Activated B cell treated with CpG ODN at 0.5 μM for 24 hours (primary cell): Measurements from ENCODE around the gene MSMP. TPM values are rescaled to one million over a fixed set of nuclear protein-coding genes. Genes with fewer than 3 reads are reported as not detected.

Source experiments
- ATAC-seq: fragments of 200-7000 bp; cut with Tn5 transposase; one replicate; pipeline ENCODE4 v1.10.0; 2021; ENCODE audit warnings: low read depth, mild to moderate bottlenecking, moderate library complexity
- CTCF ChIA-PET: fragments of 350-600 bp; sonication (Branson Sonifier 250); formaldehyde crosslinking; loops from one replicate; lab custom pipeline; 2021; ENCODE audit warnings: antibody characterized with exemption; lab: Charles Lee
- POLR2A ChIA-PET: fragments of 350-600 bp; sonication (Branson Sonifier 250); formaldehyde crosslinking; loops from one replicate; lab custom pipeline; 2021; ENCODE audit warnings: antibody characterized with exemption; lab: Charles Lee
- DNase-seq: peaks from one replicate; pipeline ENCODE4 v3.0.0; 2022
- H3K27ac Mint-ChIP-seq: one replicate; pipeline ENCODE4 v1.8.0; 2020; ENCODE audit warnings: mixed read lengths
- H3K27me3 Mint-ChIP-seq: one replicate; pipeline ENCODE4 v1.8.0; 2021; ENCODE audit warnings: mixed read lengths
- H3K36me3 Mint-ChIP-seq: one replicate; pipeline ENCODE4 v1.8.0; 2021; ENCODE audit warnings: low read depth, mixed read lengths
- H3K4me1 Mint-ChIP-seq: one replicate; pipeline ENCODE4 v1.8.0; 2021; ENCODE audit warnings: mixed read lengths
- H3K4me3 Mint-ChIP-seq: one replicate; pipeline ENCODE4 v1.8.0; 2020; ENCODE audit warnings: mild to moderate bottlenecking, mixed read lengths
- H3K9me3 Mint-ChIP-seq: one replicate; pipeline ENCODE4 v1.8.0; 2020; ENCODE audit warnings: mixed read lengths
- intact Hi-C: fragments of 100-400 bp; cut with micrococcal nuclease; formaldehyde crosslinking; loops from one replicate; pipeline ENCODE4 v1.15.1; 2024
- total RNA-seq: library from RNA; stranded (reverse); gene quantifications from 2 replicates; pipeline ENCODE4 v1.2.3, GENCODE V29; 2022
- TF ChIP-seq, protein P1 (sequence below): fragments of 200-600 bp; IDR thresholded peaks from one replicate; pipeline ENCODE4 v1.8.0; 2022; ENCODE audit warnings: antibody characterized with exemption, mild to moderate bottlenecking

The MSMP gene
- total RNA-seq, 1 donor from 2014 or later = 1.2 TPM

DNA sequence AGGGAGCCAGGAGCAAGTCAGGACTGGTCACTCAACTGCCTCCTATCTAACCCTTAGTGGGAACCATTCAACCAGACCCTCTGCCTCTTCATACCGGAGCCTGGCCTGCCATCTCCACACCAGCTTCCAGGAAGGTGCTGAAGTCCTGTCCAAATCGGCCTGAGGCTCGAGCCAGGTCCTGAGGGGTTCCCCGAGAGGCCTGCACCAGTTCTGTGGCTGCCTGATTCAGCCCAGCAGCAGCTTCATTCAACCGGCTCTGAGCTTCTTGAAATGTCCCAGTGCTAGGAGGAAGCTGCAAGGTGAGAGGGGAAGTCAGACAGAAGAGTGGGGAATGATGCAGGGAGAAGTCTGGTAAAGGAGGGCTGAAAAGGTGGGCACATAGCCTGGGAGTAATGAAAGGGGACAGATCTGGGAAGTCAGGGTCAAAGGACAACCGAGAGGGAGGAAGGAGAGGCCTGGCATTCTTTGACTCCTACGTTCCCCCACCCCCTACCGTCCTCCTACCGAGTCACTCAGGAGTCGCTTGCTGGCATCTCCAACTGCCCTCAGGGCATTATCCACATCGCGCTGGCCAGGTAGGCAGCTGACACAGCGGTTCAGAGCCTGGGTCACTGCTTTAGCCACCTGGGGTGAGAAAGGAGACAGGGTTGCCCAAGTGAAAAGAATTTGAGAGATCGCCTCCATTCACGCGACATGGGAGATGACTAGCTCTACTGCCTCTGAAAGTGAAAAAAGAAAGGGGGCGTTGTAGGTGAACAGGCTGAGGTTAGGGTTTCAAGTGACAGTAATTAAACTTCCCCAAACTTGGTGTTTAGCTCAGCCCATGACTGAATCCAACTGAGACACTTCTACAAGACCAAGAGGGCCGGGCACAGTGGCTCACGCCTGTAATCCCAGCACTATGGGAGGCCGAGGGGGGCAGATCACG, 42.3 kb downstream of the MSMP start:
- no peaks in the 10 kb centered on the region for H3K27me3 Mint-ChIP-seq
- no peaks in the 10 kb centered on the region for H3K4me1 Mint-ChIP-seq
- H3K9me3 Mint-ChIP-seq = no peaks in the 10 kb centered on the region
- DNase-seq = no peak
- H3K4me3 Mint-ChIP-seq = no peak overlapping the region
- intact Hi-C loops = no loop called here
- no peak overlapping the region for H3K27ac Mint-ChIP-seq
- H3K36me3 Mint-ChIP-seq = peaks cover 65% of the 10 kb centered on the region
- ChIA-PET CTCF (interaction anchor here (1.3 kb wide), 1 partner anchor 15 kb away, joined by 4 read pairs; no protein-coding TSS in a partner anchor), POLR2A (interaction anchor here (0.6 to 1.3 kb wide), 2 partner anchors 32 to 64 kb away, joined by 3 to 4 read pairs; no protein-coding TSS in a partner anchor)
- TF ChIP-seq, protein P1, sequence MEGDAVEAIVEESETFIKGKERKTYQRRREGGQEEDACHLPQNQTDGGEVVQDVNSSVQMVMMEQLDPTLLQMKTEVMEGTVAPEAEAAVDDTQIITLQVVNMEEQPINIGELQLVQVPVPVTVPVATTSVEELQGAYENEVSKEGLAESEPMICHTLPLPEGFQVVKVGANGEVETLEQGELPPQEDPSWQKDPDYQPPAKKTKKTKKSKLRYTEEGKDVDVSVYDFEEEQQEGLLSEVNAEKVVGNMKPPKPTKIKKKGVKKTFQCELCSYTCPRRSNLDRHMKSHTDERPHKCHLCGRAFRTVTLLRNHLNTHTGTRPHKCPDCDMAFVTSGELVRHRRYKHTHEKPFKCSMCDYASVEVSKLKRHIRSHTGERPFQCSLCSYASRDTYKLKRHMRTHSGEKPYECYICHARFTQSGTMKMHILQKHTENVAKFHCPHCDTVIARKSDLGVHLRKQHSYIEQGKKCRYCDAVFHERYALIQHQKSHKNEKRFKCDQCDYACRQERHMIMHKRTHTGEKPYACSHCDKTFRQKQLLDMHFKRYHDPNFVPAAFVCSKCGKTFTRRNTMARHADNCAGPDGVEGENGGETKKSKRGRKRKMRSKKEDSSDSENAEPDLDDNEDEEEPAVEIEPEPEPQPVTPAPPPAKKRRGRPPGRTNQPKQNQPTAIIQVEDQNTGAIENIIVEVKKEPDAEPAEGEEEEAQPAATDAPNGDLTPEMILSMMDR = no peak
- no peak for ATAC-seq

DNA sequence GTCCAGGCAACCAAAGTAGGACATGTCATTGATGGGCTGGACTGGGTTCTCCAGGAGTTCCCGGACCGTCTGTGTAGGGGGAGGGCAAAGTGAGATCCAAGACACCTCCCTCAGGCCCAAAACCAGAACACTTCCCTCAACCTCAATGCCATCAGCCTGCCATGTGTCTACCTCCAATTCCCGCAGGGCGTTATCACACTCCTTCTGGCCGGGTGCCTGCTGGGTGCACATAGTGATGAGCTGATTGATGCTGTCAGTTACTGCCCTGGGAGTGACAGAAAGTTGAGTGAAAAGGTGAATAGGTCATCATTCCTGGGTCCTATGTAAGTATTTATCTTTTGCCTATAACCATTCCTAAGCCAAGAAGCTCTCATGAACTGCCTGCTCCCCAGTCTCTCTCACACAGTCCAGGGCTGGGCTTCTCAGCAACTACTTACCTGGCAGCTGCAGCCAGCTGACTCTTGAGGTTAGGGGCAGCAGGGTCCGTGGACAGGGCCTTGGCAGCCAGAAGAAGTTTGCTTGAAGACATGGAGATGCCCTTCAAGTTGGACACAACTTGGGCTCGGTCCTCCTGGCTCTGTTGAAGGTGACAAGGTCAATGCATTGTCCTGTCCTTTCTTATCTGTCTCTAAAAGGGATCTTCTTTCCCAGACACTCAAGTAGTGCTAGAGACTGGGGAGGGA, 43.1 kb downstream of the MSMP start:
- Mint-ChIP-seq H3K9me3 (no peaks in the 10 kb centered on the region), H3K27me3 (no peaks in the 10 kb centered on the region), H3K4me1 (no peaks in the 10 kb centered on the region), H3K4me3 (no peak overlapping the region), H3K27ac (no peak overlapping the region), H3K36me3 (peaks cover 58% of the 10 kb centered on the region)
- intact Hi-C loops = no loop called here
- ChIA-PET CTCF (interaction anchor here (1.3 kb wide), 1 partner anchor 14 kb away, joined by 4 read pairs; no protein-coding TSS in a partner anchor), POLR2A (interaction anchor here (1.1 kb wide), 2 partner anchors 9 to 106 kb away, joined by 3 to 5 read pairs; partner anchors contain the start of gene TESK1)
- TF ChIP-seq, protein P1 = no peak
- DNase-seq = no peak
- ATAC-seq = no peak

DNA sequence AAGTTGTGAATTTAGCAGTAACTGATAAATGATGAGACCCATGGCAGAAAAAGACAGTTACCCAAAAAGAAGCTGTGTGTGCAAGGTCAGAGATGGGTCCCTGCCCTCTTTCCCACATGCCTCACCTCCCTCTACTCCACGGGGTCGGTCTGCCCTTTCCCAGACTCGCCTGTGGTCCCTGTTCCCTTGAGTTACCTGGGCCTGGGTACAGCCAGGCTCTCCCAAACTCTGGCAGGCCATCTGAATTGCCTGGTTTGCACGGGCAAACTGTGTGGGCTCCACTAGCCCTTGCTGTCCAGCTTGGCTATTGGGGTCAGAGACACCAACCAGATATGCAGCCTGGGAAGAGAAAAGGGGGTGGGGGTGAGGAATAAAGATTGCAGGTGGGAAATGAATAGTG, 45.9 kb downstream of the MSMP start:
- intact Hi-C loops = no loop called here
- Mint-ChIP-seq H3K27ac (no peak overlapping the region), H3K36me3 (peaks cover 30% of the 10 kb centered on the region), H3K9me3 (no peaks in the 10 kb centered on the region), H3K27me3 (no peaks in the 10 kb centered on the region), H3K4me3 (no peak overlapping the region), H3K4me1 (no peaks in the 10 kb centered on the region)
- DNase-seq (no peak), ATAC-seq (no peak)
- CTCF ChIA-PET = interaction anchor here (5.5 kb wide), 1 partner anchor 12 kb away, joined by 37 read pairs; no protein-coding TSS in a partner anchor
- POLR2A ChIA-PET = no interaction called here
- TF ChIP-seq, protein P1 = no peak

DNA sequence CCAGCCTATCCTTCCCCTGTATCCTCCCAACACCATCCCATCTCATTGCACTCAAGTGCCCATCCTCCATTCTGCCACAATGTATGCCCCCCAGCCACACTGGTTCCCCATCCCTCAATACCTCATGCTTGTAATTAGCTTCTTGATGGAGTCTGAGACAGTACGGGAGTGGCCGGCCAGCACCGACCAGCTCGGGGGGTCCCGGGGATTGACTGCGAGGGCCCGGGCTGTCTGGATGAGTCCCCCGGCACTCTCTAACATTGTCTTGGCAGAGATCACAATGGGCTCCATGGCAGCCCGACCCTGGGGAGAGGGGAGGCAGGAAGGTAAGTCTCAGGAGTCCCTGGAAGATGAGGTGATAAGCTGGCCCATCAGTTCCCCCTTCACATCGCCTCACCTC, 47.1 kb downstream of the MSMP start:
- TF ChIP-seq, protein P1 = no peak
- no peak overlapping the region for H3K27ac Mint-ChIP-seq
- ATAC-seq (no peak), DNase-seq (no peak)
- H3K36me3 Mint-ChIP-seq = peaks cover 18% of the 10 kb centered on the region
- ChIA-PET POLR2A (no interaction called here), CTCF (interaction anchor here (1.2 to 5.5 kb wide), 2 partner anchors 11 to 46 kb away, joined by 3 to 37 read pairs; no protein-coding TSS in a partner anchor)
- intact Hi-C loops = no loop called here
- no peaks in the 10 kb centered on the region for H3K27me3 Mint-ChIP-seq
- H3K9me3 Mint-ChIP-seq = no peaks in the 10 kb centered on the region
- H3K4me1 Mint-ChIP-seq = no peaks in the 10 kb centered on the region
- no peak overlapping the region for H3K4me3 Mint-ChIP-seq
